ENCODE data around the gene NPIPA5.
"Not testable (repeated sequence)": the region's sequence is repeated elsewhere in the genome, so short reads cannot be mapped to it uniquely, and the experiment has no call there.

The NPIPA5 gene

DNA sequence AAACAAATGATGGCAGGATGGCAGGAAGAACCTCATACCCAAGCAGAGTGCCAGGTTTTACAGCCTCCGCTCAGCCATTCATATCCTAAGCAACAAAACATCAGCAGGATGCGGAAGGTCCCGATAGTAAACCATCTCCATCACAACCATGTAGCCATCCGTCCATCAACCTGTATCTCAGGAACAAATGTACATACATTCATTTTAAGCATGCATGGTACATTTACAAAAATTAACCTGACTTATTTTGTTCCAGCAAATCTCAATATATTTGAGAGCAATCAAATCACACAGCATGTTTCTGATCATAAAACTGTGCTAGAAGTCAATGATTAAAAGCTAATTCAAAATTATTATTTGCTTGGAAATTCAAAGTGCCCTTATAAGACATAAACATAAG lies at the start of gene NPIPA5:
TSS of gene NPIPA5 (minus strand) at position 101 of the 400 bp plus-strand sequence. CDS start at position 101, 0 bp downstream.
- not testable (repeated sequence) for H3K27ac ChIP-seq

DNA sequence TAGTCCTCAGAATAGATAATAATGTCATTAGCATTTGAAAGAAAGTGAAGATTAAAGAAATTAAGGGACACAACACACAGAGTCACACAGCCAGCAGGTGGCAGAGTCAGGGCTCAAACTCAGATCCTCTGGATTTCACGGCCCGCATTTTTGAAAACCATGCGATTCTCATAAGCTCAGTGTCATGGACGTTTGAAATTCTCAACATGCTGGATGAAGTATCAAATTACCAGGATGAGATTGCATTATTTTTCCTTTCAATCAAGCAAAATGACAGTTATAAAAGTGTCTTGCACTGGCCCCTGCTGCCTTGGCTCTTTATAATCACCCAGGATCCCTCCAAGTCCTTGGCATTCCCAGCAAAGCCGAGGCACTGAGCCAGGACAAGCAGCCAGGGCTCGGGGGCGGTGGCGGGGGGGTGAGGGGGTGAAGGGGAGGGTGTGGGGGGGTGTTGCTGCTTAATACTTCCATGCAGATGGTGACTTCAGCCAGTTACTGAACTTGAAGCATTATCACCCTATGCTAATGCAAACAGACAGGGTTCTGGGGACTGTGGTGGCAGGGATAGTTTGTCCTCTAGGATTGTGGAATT lies 49.6 kb upstream of the NPIPA5 start:
- TF ChIP-seq ZFX (IDR thresholded peaks at IDR 0.05), result no peak
- TF ChIP-seq, protein P1, sequence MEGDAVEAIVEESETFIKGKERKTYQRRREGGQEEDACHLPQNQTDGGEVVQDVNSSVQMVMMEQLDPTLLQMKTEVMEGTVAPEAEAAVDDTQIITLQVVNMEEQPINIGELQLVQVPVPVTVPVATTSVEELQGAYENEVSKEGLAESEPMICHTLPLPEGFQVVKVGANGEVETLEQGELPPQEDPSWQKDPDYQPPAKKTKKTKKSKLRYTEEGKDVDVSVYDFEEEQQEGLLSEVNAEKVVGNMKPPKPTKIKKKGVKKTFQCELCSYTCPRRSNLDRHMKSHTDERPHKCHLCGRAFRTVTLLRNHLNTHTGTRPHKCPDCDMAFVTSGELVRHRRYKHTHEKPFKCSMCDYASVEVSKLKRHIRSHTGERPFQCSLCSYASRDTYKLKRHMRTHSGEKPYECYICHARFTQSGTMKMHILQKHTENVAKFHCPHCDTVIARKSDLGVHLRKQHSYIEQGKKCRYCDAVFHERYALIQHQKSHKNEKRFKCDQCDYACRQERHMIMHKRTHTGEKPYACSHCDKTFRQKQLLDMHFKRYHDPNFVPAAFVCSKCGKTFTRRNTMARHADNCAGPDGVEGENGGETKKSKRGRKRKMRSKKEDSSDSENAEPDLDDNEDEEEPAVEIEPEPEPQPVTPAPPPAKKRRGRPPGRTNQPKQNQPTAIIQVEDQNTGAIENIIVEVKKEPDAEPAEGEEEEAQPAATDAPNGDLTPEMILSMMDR (conservative IDR thresholded peaks at IDR 0.05), result peak; percentile 79
- H3K27ac ChIP-seq, result no peak overlapping the region; the same call in 1 of the 2 replicates

DNA sequence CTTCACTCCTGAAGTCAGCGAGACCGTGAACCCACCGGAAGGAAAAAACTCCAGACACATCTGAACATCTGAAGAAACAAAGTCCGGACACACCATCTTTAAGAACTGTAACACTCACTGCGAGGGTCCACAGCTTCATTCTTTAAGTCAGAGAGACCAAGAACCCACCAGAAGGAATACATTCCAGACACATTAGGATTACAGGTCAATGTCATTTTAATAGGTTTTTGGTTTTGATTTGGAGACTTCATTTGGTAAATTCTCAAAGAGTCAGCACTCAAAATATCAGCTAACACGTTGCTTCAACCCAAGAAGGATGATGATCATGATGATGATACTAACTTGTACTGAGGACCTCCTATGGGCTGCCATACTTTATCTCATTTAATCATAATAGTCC lies 48.7 kb upstream of the NPIPA5 start:
- no peak for TF ChIP-seq ZFX (IDR thresholded peaks at IDR 0.05)
- TF ChIP-seq, protein P1 (conservative IDR thresholded peaks at IDR 0.05), result no peak
- H3K27ac ChIP-seq, result no peak overlapping the region

DNA sequence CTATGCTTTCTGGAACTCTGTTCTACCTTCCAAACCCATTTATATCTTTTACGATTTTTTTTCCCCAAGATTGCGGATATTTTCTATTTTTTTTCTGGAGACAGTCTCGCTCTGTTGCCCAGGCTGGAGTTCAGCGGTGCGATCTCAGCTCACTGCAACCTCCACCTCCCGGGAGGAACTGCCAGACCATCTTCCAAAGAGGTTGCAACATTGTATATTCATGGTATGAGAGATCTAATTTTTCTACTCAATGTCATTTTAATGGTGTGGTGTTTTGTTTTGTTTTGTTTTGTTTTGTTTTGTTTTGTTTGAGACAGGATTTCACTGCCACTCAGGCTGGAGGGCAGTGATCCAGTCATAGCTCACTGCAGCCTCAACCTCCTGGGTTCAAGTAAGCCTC lies 47.8 kb upstream of the NPIPA5 start:
- TF ChIP-seq ZFX (IDR thresholded peaks at IDR 0.05), result no peak
- TF ChIP-seq, protein P1 (conservative IDR thresholded peaks at IDR 0.05), result no peak

DNA sequence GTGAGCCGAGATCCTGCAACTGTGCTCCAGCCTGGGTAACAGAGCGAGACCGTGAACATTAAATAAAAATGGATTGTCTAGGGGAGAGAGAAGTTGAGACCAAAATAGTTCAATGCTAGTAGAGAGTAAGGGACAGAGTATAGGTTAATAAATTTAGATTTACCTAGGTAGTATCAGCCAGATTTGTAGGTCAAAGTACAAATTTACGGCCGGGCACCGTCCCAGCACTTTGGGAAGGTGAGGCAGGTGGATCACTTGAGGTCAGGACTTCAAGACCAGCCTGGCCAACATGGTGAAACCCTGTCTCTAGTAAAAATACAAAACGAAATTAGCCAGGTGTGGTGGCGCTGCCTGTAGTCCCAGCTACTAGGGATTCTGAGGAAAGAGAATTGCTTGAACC lies 44.1 kb upstream of the NPIPA5 start:
- no peak overlapping the region for H3K27ac ChIP-seq
- TF ChIP-seq, protein P1 (conservative IDR thresholded peaks at IDR 0.05), result no peak
- TF ChIP-seq ZFX (IDR thresholded peaks at IDR 0.05), result no peak

More for the DNA sequence above, 47.8 kb upstream of the NPIPA5 start:
- H3K27ac ChIP-seq, result no peak overlapping the region

DNA sequence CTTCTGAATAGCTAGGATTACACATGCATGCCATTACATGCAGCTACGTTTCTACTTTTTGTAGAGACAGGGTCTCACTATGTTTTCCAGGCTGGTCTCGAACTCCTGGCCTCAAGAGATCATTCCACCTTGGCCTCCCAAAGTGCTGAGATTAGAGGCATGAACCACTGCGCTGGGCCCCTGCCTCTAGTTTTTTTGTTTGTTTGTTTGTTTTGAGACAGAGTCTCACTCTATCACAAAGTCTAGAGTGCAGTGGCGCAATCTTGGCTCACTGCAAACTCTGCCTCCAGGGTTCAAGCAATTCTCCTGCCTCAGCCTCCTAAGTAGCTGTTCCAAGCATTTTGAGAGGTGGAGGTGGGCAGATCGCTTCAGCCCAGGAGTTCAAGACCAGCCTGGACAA lies 43.6 kb upstream of the NPIPA5 start:
- H3K27ac ChIP-seq, result not testable (repeated sequence)

DNA sequence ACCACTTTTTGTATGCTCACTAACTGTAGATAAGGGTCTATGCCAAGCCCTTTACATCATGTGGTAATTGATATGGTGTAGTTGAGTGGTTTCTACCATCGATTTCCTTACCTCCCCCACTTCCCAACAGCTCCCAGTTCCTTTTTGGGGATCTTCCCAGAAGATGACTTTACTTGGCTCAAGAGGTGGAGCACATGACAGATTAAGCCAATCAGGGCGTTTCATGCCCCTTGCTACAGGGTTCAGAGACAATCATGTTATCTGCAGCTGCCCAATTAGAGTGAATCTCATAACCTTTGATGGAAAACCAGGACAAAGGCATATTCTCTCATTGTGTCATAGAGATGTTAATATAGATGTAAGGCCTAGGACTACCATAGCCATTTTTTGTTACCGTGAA lies 40.1 kb upstream of the NPIPA5 start:
- no peak for TF ChIP-seq ZFX (IDR thresholded peaks at IDR 0.05)
- TF ChIP-seq, protein P1 (conservative IDR thresholded peaks at IDR 0.05), result no peak
- no peak overlapping the region for H3K27ac ChIP-seq

DNA sequence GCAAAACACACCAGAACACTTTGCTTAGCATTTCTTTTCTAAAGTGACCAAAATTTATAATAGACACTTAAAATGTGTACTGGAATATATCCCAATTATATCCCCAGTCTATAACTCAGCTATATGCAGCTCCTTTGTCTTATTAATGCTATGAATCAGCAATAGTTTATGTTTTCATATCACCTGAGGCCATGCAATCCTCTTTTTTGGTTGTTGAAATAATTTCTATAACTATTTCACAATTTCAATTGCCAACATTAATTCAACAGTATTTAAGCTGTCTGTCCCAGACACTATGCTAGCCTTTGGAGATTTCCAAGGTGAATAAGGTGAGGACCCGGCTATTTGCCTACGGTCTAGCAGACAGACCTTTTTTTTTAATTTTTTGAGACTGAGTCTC lies 39.1 kb upstream of the NPIPA5 start:
- no peak overlapping the region for H3K27ac ChIP-seq
- TF ChIP-seq, protein P1 (conservative IDR thresholded peaks at IDR 0.05), result no peak
- no peak for TF ChIP-seq ZFX (IDR thresholded peaks at IDR 0.05)

Data from C4-2B (cell line).